Endothelial cell of umbilical vein (primary cell): ENCODE measurements around the gene CCHCR1. TPM values are rescaled to one million over a fixed set of nuclear protein-coding genes. Genes with fewer than 3 reads are reported as not detected.
"Not testable (repeated sequence)": the region's sequence is repeated elsewhere in the genome, so short reads cannot be mapped to it uniquely, and the experiment has no call there.

Experiments used
- BruUV-seq: library from RNA; stranded (reverse); fragments of 400-500 nt; replicated peaks from 2 replicates; lab custom pipeline; 2021; lab: Mats Ljungman, UMichigan
- CTCF ChIA-PET: fragments of 300-600, 350-600 bp; sonication (Branson Sonifier 250); formaldehyde crosslinking; loops from one replicate; lab custom pipeline; 2021; ENCODE audit warnings: antibody characterized with exemption, inconsistent platforms; lab: Charles Lee
- POLR2A ChIA-PET: fragments of 300-600, 350-600 bp; sonication (Branson Sonifier 250); formaldehyde crosslinking; loops from one replicate; lab custom pipeline; 2021; ENCODE audit warnings: antibody characterized with exemption, inconsistent platforms; lab: Charles Lee
- DNase-seq: peaks from one replicate; pipeline ENCODE4 v3.0.0-alpha.2; 2011; ENCODE audit warnings: low read depth, low spot score
- FAIRE-seq: peaks from 2 replicates; lab custom pipeline; 2011; peaks lifted over from hg19 to GRCh38; lab: Jason Lieb, UNC
- H2AFZ ChIP-seq: 2 replicates; pipeline ENCODE4 v1.6.0; 2012; ENCODE audit warnings: low read depth, low read length, control low read depth, inconsistent platforms
- H3K27ac ChIP-seq: 2 replicates; pipeline ENCODE4 v1.5.1; 2011; ENCODE audit warnings: low read depth, mild to moderate bottlenecking, control low read depth, low read length, moderate library complexity; ENCODE audit not compliant: insufficient read depth
- H3K27me3 ChIP-seq, 2 experiments: 2 replicates each; pipeline versions ENCODE4 v1.6.0 to v1.6.1; 2011; ENCODE audit warnings: low read length in 2 of 2, mixed read lengths in 1 of 2; ENCODE audit not compliant: control insufficient read depth in 2 of 2, insufficient read depth in 2 of 2
- H3K36me3 ChIP-seq, 2 experiments: 2 replicates in 1 of 2; 3 replicates in 1 of 2; pipeline ENCODE4 v1.5.1; 2011; ENCODE audit warnings: low read length in 2 of 2, mild to moderate bottlenecking in 1 of 2, moderate library complexity in 1 of 2; ENCODE audit not compliant: control insufficient read depth in 2 of 2, insufficient read depth in 2 of 2; ENCODE audit errors: extremely low read depth in 1 of 2
- H3K4me1 ChIP-seq: 3 replicates; pipeline ENCODE4 v1.5.1; 2011; ENCODE audit warnings: mild to moderate bottlenecking, low read length; ENCODE audit not compliant: control insufficient read depth, insufficient read depth; ENCODE audit errors: extremely low read depth
- H3K4me2 ChIP-seq: 2 replicates; pipeline ENCODE4 v1.6.1; 2011; ENCODE audit warnings: low read length, control low read depth, mixed read lengths; ENCODE audit not compliant: insufficient read depth
- H3K4me3 ChIP-seq, 3 experiments: fragments of 200-600 bp in 1 of 3; sonication (generic), shearing (Covaris generic) in 1 of 3; replicated peaks in 1 of 3; 2 replicates each; pipeline ENCODE4 v1.5.1; 2011 to 2016; ENCODE audit warnings: control low read depth in 3 of 3, low read length in 3 of 3, mild to moderate bottlenecking in 2 of 3, inconsistent platforms in 1 of 3, low read depth in 1 of 3, moderate library complexity in 1 of 3; ENCODE audit not compliant: insufficient read depth in 1 of 3
- H3K79me2 ChIP-seq: 2 replicates; pipeline ENCODE4 v1.6.0; 2012; ENCODE audit warnings: low read length, inconsistent platforms; ENCODE audit not compliant: control insufficient read depth, insufficient read depth
- H3K9ac ChIP-seq: replicated peaks from 2 replicates; pipeline ENCODE3; 2011; ENCODE audit warnings: low read length, control low read depth; ENCODE audit not compliant: insufficient read depth; ENCODE audit errors: extremely low read depth
- H3K9me1 ChIP-seq: replicated peaks from 3 replicates; pipeline ENCODE4 v1.6.0; 2011; ENCODE audit warnings: mild to moderate bottlenecking, low read length; ENCODE audit not compliant: control insufficient read depth, insufficient read depth; ENCODE audit errors: extremely low read depth
- H3K9me3 ChIP-seq: replicated peaks from 2 replicates; pipeline ENCODE4 v1.5.1; 2012; ENCODE audit warnings: low read length, inconsistent platforms; ENCODE audit not compliant: control insufficient read depth, insufficient read depth
- H4K20me1 ChIP-seq: replicated peaks from 2 replicates; pipeline ENCODE3; 2011; ENCODE audit warnings: mild to moderate bottlenecking, low read length; ENCODE audit not compliant: control insufficient read depth, insufficient read depth; ENCODE audit errors: extremely low read depth
- CTCF ChIP-seq, 2 donors: IDR thresholded peaks; 1 replicate in 1 of 2; 2 replicates in 1 of 2; pipeline ENCODE4 v1.5.1; 2011; ENCODE audit warnings: low read length in 2 of 2, mild to moderate bottlenecking in 2 of 2, moderate library complexity in 2 of 2, control low read depth in 1 of 2, inconsistent platforms in 1 of 2, low read depth in 1 of 2; ENCODE audit not compliant: insufficient read depth in 1 of 2; ENCODE audit errors: extremely low read depth in 1 of 2
- EZH2 ChIP-seq: IDR thresholded peaks from 2 replicates; pipeline ENCODE4 v1.6.1; 2012; ENCODE audit warnings: borderline replicate concordance, low read depth, mild to moderate bottlenecking, moderate library complexity, low read length, inconsistent platforms; ENCODE audit not compliant: severe bottlenecking
- GATA2 ChIP-seq: IDR thresholded peaks from 2 replicates; pipeline ENCODE4 v1.7.0; 2011; ENCODE audit warnings: low read depth, mild to moderate bottlenecking, moderate library complexity, mixed read lengths, low read length; ENCODE audit not compliant: insufficient read length, insufficient read depth
- JUN ChIP-seq: IDR thresholded peaks from 2 replicates; pipeline ENCODE4 v1.6.1; 2011; ENCODE audit warnings: borderline replicate concordance, low read depth; ENCODE audit not compliant: insufficient read length, insufficient read depth
- MAX ChIP-seq: IDR thresholded peaks from 2 replicates; pipeline ENCODE4 v1.6.1; 2011; ENCODE audit not compliant: insufficient read depth, insufficient read length
- MYC ChIP-seq: IDR thresholded peaks from one replicate; pipeline ENCODE4 v1.6.1; 2011; ENCODE audit warnings: mild to moderate bottlenecking, low read depth, low read length
- POLR2A ChIP-seq: IDR thresholded peaks from 2 replicates; pipeline ENCODE4 v1.6.1; 2012; ENCODE audit warnings: low read depth, mild to moderate bottlenecking, control low read depth, low read length
- dilution Hi-C: fragments of 300-500 bp; cut with MboI; formaldehyde crosslinking; loops from one replicate; pipeline ENCODE4 v1.15.0; 2019; ENCODE audit warnings: low sequenced_read_pairs; ENCODE audit not compliant: extremely low pct_ligation_motif_present
- intact Hi-C: fragments of 100-400 bp; cut with micrococcal nuclease; formaldehyde crosslinking; loops from one replicate; pipeline ENCODE4 v1.10.0; 2022
- polyA plus RNA-seq, 4 experiments: library from polyadenylated mRNA; depleted of rRNA in 3 of 4; stranded (reverse) in 3 of 4; unstranded in 1 of 4; fragments of >200 nt; gene quantifications; 2 replicates each; pipeline versions ENCODE4 v1.2.1 to v1.2.3, GENCODE V29; 2011 to 2012; ENCODE audit warnings: missing spikeins in 1 of 4
- total RNA-seq: library from RNA; stranded (reverse); gene quantifications from 2 replicates; pipeline ENCODE4 v1.2.3, GENCODE V29; 2021

Gene CCHCR1
- total and polyA plus RNA-seq, 2 donors (not counting 3 experiments of a cell fraction or from before 2014, with no cell fraction given) = 12.8 to 23.2 TPM

GRCh38 chr6:31189223-31189622 is 31.6 kb upstream of the CCHCR1 start:
- BruUV-seq, dilution Hi-C loops, H3K9me1 ChIP-seq, H3K9ac ChIP-seq, H2AFZ ChIP-seq, H3K4me2 ChIP-seq, intact Hi-C loops, H3K4me3 ChIP-seq, FAIRE-seq, CTCF ChIA-PET, H3K79me2 ChIP-seq, H3K36me3 ChIP-seq, H3K27ac ChIP-seq, DNase-seq, H3K27me3 ChIP-seq, H3K4me1 ChIP-seq, H4K20me1 ChIP-seq, POLR2A ChIA-PET, H3K9me3 ChIP-seq: not testable (repeated sequence)

GRCh38 chr6:31187780-31188194 is 30.2 kb upstream of the CCHCR1 start:
- Histone ChIP-seq H3K9ac (no peak overlapping the region), H3K4me2 (no peak overlapping the region), H3K4me1 (no peaks in the 10 kb centered on the region), H3K79me2 (no peaks in the 10 kb centered on the region), H2AFZ (no peak overlapping the region), H3K27ac (no peak overlapping the region), H3K4me3 (no peak overlapping the region), H3K9me3 (no peaks in the 10 kb centered on the region), H3K36me3 (no peaks in the 10 kb centered on the region), H3K27me3 (no peaks in the 10 kb centered on the region), H4K20me1 (no peaks in the 10 kb centered on the region), H3K9me1 (no peaks in the 10 kb centered on the region)
- FAIRE-seq = no peak
- ChIA-PET CTCF (no interaction called here), POLR2A (no interaction called here)
- intact Hi-C loops = no loop called here
- dilution Hi-C loops = no loop called here
- DNase-seq = no peak
- BruUV-seq = no TSS peak
- TF ChIP-seq MAX (no peak), GATA2 (no peak), POLR2A (no peak), MYC (no peak), EZH2 (no peak), CTCF (IDR thresholded peaks at IDR 0.05; ENCODE audit: extremely low read depth in 1 of 2, insufficient read depth in 1 of 2, low read depth in 1 of 2, low read length in 2 of 2) (no peak), JUN (no peak)
